IMR-90 (cell line): ENCODE results near the gene PDCL2. TPM values are rescaled to one million over a fixed set of nuclear protein-coding genes. Genes with fewer than 3 reads are reported as not detected.
A peak's percentile ranks its signal among the peaks of the same experiment; 100 is the strongest.
"Not testable (repeated sequence)": the region's sequence is repeated elsewhere in the genome, so short reads cannot be mapped to it uniquely, and the experiment has no call there.

Source experiments
- ATAC-seq: fragments of 200-7000 bp; cut with Tn5 transposase; 2 replicates; pipeline ENCODE4 v1.9.1; 2020; ENCODE audit warnings: low read depth, mild to moderate bottlenecking, moderate library complexity
- BruUV-seq: library from RNA; stranded (reverse); fragments of 400-500 nt; replicated peaks from 2 replicates; lab custom pipeline; 2021; lab: Mats Ljungman, UMichigan
- CTCF ChIA-PET: fragments of 300-600 bp; formaldehyde crosslinking; extraction: SDS; loops from one replicate; lab custom pipeline; 2021; ENCODE audit warnings: antibody characterized with exemption; lab: Yijun Ruan, JAX
- POLR2A ChIA-PET: fragments of 300-600 bp; sonication (Branson Sonifier 250); formaldehyde crosslinking; loops from one replicate; lab custom pipeline; 2022; ENCODE audit warnings: antibody characterized with exemption; ENCODE audit not compliant: unreplicated experiment; lab: Charles Lee
- DNase-seq: peaks from one replicate; pipeline ENCODE4 v3.0.0; 2013
- H2AFZ ChIP-seq: replicated peaks from 2 replicates; pipeline ENCODE3; 2013; ENCODE audit warnings: low read length, mild to moderate bottlenecking; ENCODE audit not compliant: poor library complexity
- H2AK5ac ChIP-seq: 2 replicates; pipeline ENCODE4 v1.6.1; 2013; ENCODE audit warnings: low read depth, low read length, inconsistent platforms
- H2AK9ac ChIP-seq: replicated peaks from 2 replicates; pipeline ENCODE3; 2013; ENCODE audit warnings: mild to moderate bottlenecking, low read depth, low read length, moderate library complexity; ENCODE audit not compliant: poor library complexity
- H2BK120ac ChIP-seq: 2 replicates; pipeline ENCODE4 v1.6.1; 2013; ENCODE audit warnings: low read depth, low read length, inconsistent platforms
- H2BK15ac ChIP-seq: 3 replicates; pipeline ENCODE4 v1.6.1; 2013; ENCODE audit warnings: low read depth, low read length, inconsistent platforms
- H2BK20ac ChIP-seq: 2 replicates; pipeline ENCODE4 v1.6.1; 2013; ENCODE audit warnings: low read depth, mild to moderate bottlenecking, inconsistent platforms, low read length, moderate library complexity
- H2BK5ac ChIP-seq: 2 replicates; pipeline ENCODE4 v1.6.1; 2013; ENCODE audit warnings: mild to moderate bottlenecking, low read depth, low read length, inconsistent platforms; ENCODE audit not compliant: poor library complexity, severe bottlenecking
- H3K14ac ChIP-seq: replicated peaks from 2 replicates; pipeline ENCODE4 v1.6.1; 2013; ENCODE audit warnings: low read depth, low read length, inconsistent platforms
- H3K18ac ChIP-seq: 2 replicates; pipeline ENCODE4 v1.6.1; 2013; ENCODE audit warnings: low read depth, low read length, control low read depth
- H3K23ac ChIP-seq: 2 replicates; pipeline ENCODE4 v1.6.1; 2013; ENCODE audit warnings: low read depth, low read length, inconsistent platforms
- H3K27ac ChIP-seq: 2 replicates; pipeline ENCODE4 v1.5.1; 2013; ENCODE audit warnings: mild to moderate bottlenecking, control low read depth, low read length; ENCODE audit not compliant: insufficient read depth
- H3K27me3 ChIP-seq: 2 replicates; pipeline ENCODE4 v1.6.1; 2013; ENCODE audit warnings: low read length; ENCODE audit not compliant: control insufficient read depth, insufficient read depth
- H3K36me3 ChIP-seq: 2 replicates; pipeline ENCODE4 v1.6.1; 2013; ENCODE audit warnings: low read length, mixed read lengths; ENCODE audit not compliant: control insufficient read depth, insufficient read depth
- H3K4ac ChIP-seq: 2 replicates; pipeline ENCODE4 v1.6.1; 2013; ENCODE audit warnings: low read depth, low read length, inconsistent platforms
- H3K4me1 ChIP-seq: 2 replicates; pipeline ENCODE4 v1.6.1; 2013; ENCODE audit warnings: low read length, mixed read lengths; ENCODE audit not compliant: control insufficient read depth, insufficient read depth
- H3K4me2 ChIP-seq: 2 replicates; pipeline ENCODE4 v1.6.1; 2013; ENCODE audit warnings: low read depth, mild to moderate bottlenecking, control low read depth, low read length, moderate library complexity
- H3K4me3 ChIP-seq: 2 replicates; pipeline ENCODE4 v1.5.1; 2013; ENCODE audit warnings: low read depth, mild to moderate bottlenecking, control low read depth, low read length, moderate library complexity; ENCODE audit not compliant: insufficient read depth
- H3K56ac ChIP-seq: 2 replicates; pipeline ENCODE4 v1.6.1; 2013; ENCODE audit warnings: low read length, inconsistent platforms; ENCODE audit not compliant: insufficient read depth; ENCODE audit errors: extremely low read depth
- H3K79me1 ChIP-seq, 2 experiments: 2 replicates each; pipeline ENCODE4 v1.6.1; 2013; ENCODE audit warnings: low read length in 2 of 2, inconsistent platforms in 1 of 2, low read depth in 1 of 2
- H3K9ac ChIP-seq: 2 replicates; pipeline ENCODE4 v1.6.1; 2013; ENCODE audit warnings: low read depth, low read length, control low read depth
- H3K9me1 ChIP-seq: 2 replicates; pipeline ENCODE4 v1.6.1; 2013; ENCODE audit warnings: low read length, inconsistent platforms; ENCODE audit not compliant: insufficient read depth
- H3K9me3 ChIP-seq: 2 replicates; pipeline ENCODE4 v1.6.1; 2013; ENCODE audit warnings: low read length; ENCODE audit not compliant: control insufficient read depth, insufficient read depth
- H4K20me1 ChIP-seq: 2 replicates; pipeline ENCODE4 v1.6.1; 2013; ENCODE audit warnings: low read length, inconsistent platforms; ENCODE audit not compliant: insufficient read depth
- H4K5ac ChIP-seq: 2 replicates; pipeline ENCODE4 v1.6.1; 2013; ENCODE audit warnings: mild to moderate bottlenecking, low read depth, low read length, control low read depth
- H4K8ac ChIP-seq, 2 experiments: 2 replicates each; pipeline ENCODE4 v1.6.1; 2013; ENCODE audit warnings: low read depth in 2 of 2, low read length in 2 of 2, control low read depth in 1 of 2, inconsistent platforms in 1 of 2
- H4K91ac ChIP-seq: 2 replicates; pipeline ENCODE4 v1.6.1; 2013; ENCODE audit warnings: low read depth, low read length, inconsistent platforms; ENCODE audit not compliant: insufficient read depth
- MAFK ChIP-seq: IDR thresholded peaks from 2 replicates; pipeline ENCODE4 v1.6.1; 2012; ENCODE audit warnings: low read depth, low read length, improper control_type of control experiment
- WGBS, 2 experiments: methylation state at CpG; one replicate each; pipeline versions ENCODE4 v1.1.5 to v1.1.7; 2013; ENCODE audit warnings: missing lambda C conversion rate in 2 of 2; ENCODE audit not compliant: insufficient read length in 1 of 2; ENCODE audit errors: extremely low coverage in 2 of 2; 5-methylcytosine and 5-hydroxymethylcytosine counted together
- dilution Hi-C: fragments of 300-500 bp; cut with HindIII; formaldehyde crosslinking; loops from one replicate; pipeline ENCODE4 v1.14.3; 2018; ENCODE audit warnings: low sequenced_read_pairs; ENCODE audit not compliant: unreplicated experiment
- in situ Hi-C: fragments of 300-500 bp; cut with MboI; formaldehyde crosslinking; loops from 3 replicates; pipeline ENCODE4 v1.14.3; 2019; ENCODE audit warnings: low sequenced_read_pairs, inconsistent platforms, mixed read lengths
- intact Hi-C: fragments of 100-400 bp; cut with micrococcal nuclease; formaldehyde crosslinking; loops from 2 replicates; pipeline ENCODE4 v1.10.0; 2022
- polyA plus RNA-seq, 3 experiments: library from polyadenylated mRNA; depleted of rRNA; stranded (reverse); fragments of >200 nt; gene quantifications; 2 replicates each; pipeline ENCODE4 v1.2.3, GENCODE V29; 2012; ENCODE audit warnings: low replicate concordance in 1 of 3
- total RNA-seq: library from RNA; depleted of rRNA; stranded (reverse); fragments of >200 nt; gene quantifications from 2 replicates; pipeline ENCODE4 v1.2.3, GENCODE V29; 2012

PDCL2 gene
- total and polyA plus RNA-seq, 2 of the 4 experiments (the other 2 are of a cell fraction), result not detected

- H3K27me3 ChIP-seq, H2BK15ac ChIP-seq, CTCF ChIA-PET, BruUV-seq, H4K20me1 ChIP-seq, H3K9ac ChIP-seq, H3K4me2 ChIP-seq, H2AFZ ChIP-seq, H3K4me1 ChIP-seq, H2AK9ac ChIP-seq, H2BK20ac ChIP-seq, H3K14ac ChIP-seq, H3K4me3 ChIP-seq, dilution Hi-C loops, H4K91ac ChIP-seq, H3K79me1 ChIP-seq, H4K8ac ChIP-seq, DNase-seq, H3K9me3 ChIP-seq, H3K56ac ChIP-seq, H3K23ac ChIP-seq, H2AK5ac ChIP-seq, H3K36me3 ChIP-seq, H2BK5ac ChIP-seq, ATAC-seq, H3K4ac ChIP-seq, POLR2A ChIA-PET, H4K5ac ChIP-seq, H3K27ac ChIP-seq, H3K9me1 ChIP-seq, H2BK120ac ChIP-seq, H3K18ac ChIP-seq: not testable (repeated sequence)
- intact Hi-C loops, result loop anchor here (5.0 kb wide), 1 partner anchor 580 kb away; no protein-coding TSS in a partner anchor
- no CpG with 5 or more reads among the region's 6 CpGs for WGBS, 2 experiments
- in situ Hi-C loops, result loop anchor here (5.0 to 25.0 kb wide), 2 partner anchors 205 to 540 kb away; partner anchors contain the start of gene SRD5A3
- peak; percentile 62 for TF ChIP-seq MAFK
Observed at GRCh38 chr4:55551964-55552363, 40.1 kb downstream of the PDCL2 start.
